ENCODE measurements around the gene CA11.
"Not testable (repeated sequence)": the region's sequence is repeated elsewhere in the genome, so short reads cannot be mapped to it uniquely, and the experiment has no call there.

The CA11 gene

DNA sequence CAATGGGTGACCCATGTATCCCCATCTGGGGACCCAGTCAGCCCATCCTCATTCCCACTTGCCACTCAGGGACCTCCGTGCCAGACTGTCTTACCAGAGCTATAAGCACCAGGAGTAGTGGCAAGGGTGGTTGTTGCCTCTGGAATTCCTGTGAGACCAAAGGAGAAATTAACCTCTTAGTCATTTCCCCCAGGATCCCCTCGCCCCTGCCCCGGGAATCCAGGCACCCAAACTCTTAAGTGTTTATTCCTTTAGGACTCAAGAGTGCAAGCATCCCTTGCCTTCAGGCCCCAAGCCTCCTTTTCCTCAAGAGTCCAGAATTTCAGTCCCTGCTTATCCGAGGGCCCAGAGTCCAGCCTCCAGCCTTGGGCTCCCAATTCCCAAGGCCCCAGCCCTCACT, 17.7 kb upstream of the CA11 start:
- DNase-seq (ENCODE audit: extremely low spot score) = no peak
- ChIA-PET CTCF (interaction anchor here (2.4 kb wide), 1 partner anchor 11 kb away, joined by 9 read pairs; no protein-coding TSS in a partner anchor), POLR2A (no interaction called here)
- TF ChIP-seq, protein P1, sequence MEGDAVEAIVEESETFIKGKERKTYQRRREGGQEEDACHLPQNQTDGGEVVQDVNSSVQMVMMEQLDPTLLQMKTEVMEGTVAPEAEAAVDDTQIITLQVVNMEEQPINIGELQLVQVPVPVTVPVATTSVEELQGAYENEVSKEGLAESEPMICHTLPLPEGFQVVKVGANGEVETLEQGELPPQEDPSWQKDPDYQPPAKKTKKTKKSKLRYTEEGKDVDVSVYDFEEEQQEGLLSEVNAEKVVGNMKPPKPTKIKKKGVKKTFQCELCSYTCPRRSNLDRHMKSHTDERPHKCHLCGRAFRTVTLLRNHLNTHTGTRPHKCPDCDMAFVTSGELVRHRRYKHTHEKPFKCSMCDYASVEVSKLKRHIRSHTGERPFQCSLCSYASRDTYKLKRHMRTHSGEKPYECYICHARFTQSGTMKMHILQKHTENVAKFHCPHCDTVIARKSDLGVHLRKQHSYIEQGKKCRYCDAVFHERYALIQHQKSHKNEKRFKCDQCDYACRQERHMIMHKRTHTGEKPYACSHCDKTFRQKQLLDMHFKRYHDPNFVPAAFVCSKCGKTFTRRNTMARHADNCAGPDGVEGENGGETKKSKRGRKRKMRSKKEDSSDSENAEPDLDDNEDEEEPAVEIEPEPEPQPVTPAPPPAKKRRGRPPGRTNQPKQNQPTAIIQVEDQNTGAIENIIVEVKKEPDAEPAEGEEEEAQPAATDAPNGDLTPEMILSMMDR (IDR thresholded peaks at IDR 0.05; ENCODE audit: control extremely low read depth, extremely low read depth, low read depth, missing control alignments) = no peak

DNA sequence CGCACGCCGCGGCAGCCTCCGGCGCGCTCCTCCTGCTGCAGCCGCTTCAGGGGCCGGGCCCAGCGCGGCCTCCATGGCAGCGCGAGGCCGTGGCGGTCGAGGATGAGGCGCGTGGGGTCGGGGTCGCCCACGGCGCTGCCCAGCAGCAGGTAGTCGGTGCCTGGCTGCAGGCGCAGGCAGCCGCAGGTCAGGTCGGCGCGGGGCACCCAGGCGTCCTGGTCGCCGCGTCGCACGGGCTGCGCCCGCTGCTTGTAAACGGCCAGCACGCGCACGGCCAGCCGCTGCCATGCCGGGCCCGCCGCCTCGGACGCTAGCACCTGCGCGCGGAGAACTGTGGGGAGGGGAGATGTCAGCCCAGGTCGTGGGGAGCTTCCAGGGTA, 15.7 kb upstream of the CA11 start:
- TF ChIP-seq, protein P1 (IDR thresholded peaks at IDR 0.05; ENCODE audit: control extremely low read depth, extremely low read depth, low read depth, missing control alignments) = no peak
- CTCF ChIA-PET = interaction anchor here (0.8 kb wide), 1 partner anchor 16 kb away, joined by 3 read pairs; the partner anchor contains the start of gene CA11
- POLR2A ChIA-PET = interaction anchor here (0.5 kb wide), 1 partner anchor 111 kb away, joined by 3 read pairs; no protein-coding TSS in a partner anchor
- DNase-seq (ENCODE audit: extremely low spot score) = no peak

DNA sequence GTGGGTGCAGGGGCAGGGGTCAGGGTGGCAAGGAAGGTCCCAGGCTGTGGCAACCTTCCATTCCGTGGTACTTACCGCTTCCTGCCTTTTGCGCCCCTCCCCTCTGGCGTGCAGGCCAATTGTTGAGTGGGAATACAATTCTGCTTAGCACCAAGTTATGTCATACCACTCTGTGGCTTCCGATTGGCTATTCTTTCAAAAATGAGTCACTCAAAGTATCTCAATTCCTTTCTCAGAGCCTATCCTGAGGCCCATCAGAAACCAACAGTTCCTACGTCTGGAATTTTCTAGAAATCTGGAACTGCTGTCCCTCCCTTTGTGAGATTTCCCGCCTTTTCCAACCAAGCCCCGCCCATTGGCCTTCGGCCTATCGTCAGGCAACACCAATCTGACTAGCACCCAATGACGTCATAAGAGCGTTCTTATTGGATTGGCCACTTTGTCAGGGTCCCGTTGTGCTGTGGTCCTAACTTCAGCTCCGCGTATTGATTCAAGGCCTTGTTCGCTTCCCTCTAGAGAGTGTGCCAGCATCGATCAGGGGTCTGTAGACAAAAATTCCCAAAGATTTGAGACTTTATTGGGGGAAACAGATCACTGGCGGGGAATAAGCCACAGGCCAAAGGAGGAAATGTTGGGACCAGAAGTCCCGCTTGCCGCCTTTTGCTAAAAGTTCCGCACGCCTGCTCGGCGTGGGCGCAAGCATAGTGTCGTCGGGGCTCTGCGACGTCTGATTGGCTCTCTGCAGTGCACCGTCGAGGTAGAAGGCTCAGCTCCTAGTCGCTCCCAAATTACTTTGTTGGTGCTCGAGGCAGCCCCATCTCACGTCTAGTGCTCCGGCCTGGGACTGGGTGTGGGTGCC, 15.1 kb upstream of the CA11 start:
- POLR2A ChIA-PET = interaction anchor here (0.5 kb wide), 2 partner anchors 111 to 1407 kb away, joined by 3 read pairs; no protein-coding TSS in a partner anchor
- TF ChIP-seq, protein P1 (IDR thresholded peaks at IDR 0.05; ENCODE audit: control extremely low read depth, extremely low read depth, low read depth, missing control alignments) = no peak
- CTCF ChIA-PET = interaction anchor here (0.8 kb wide), 2 partner anchors 14 to 15 kb away, joined by 3 to 5 read pairs; partner anchors contain the start of gene CA11
- peak; percentile 97 for DNase-seq (ENCODE audit: extremely low spot score)

DNA sequence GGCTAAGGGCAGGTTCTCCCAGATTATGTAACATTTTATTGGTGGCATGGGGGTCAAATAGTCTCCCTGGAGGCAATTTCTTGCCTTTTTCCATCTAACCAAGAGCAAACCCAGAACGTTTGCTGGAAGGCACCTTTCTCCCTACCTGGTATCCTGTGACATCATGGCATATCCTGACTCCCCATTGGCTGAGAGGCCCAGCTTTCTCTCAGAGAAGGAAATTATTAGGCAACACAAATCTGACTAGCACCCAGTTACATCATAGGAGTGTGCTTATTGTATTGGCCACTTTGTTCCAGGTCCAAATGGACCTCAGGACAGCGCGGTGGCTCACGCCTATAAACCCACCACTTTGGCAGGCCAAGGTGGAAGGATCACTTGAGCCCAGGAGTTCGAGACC, 13.8 kb upstream of the CA11 start:
- POLR2A ChIA-PET = no interaction called here
- CTCF ChIA-PET = interaction anchor here (1.2 to 2.2 kb wide), 2 partner anchors 14 to 16 kb away, joined by 3 to 7 read pairs; partner anchors contain the start of gene CA11
- TF ChIP-seq, protein P1 (IDR thresholded peaks at IDR 0.05; ENCODE audit: control extremely low read depth, extremely low read depth, low read depth, missing control alignments) = no peak
- no peak for DNase-seq (ENCODE audit: extremely low spot score)

DNA sequence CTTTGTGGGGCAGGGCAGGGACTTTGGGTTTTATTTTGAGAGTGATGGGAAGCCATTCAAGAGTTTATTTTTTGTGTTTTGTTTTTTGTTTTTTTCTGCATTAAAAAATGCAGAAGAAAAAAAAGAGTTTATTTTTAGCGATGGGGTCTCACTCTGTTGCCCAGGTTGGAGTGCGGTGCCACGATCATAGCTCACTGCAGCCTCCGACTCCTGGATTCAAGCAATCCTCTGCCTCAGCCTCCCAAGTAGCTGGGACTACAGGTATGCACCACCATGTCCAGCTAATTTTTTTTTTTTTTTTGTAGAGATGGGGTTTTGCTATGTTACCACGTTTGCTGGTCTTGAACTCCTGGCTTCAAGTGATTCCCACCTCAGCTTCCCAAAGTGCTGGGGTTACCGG, 12.5 kb upstream of the CA11 start:
- ChIA-PET POLR2A (no interaction called here), CTCF (interaction anchor here (2.2 kb wide), 1 partner anchor 13 kb away, joined by 7 read pairs; the partner anchor contains the start of gene CA11)
- TF ChIP-seq, protein P1 (IDR thresholded peaks at IDR 0.05; ENCODE audit: control extremely low read depth, extremely low read depth, low read depth, missing control alignments) = no peak
- DNase-seq (ENCODE audit: extremely low spot score) = no peak

DNA sequence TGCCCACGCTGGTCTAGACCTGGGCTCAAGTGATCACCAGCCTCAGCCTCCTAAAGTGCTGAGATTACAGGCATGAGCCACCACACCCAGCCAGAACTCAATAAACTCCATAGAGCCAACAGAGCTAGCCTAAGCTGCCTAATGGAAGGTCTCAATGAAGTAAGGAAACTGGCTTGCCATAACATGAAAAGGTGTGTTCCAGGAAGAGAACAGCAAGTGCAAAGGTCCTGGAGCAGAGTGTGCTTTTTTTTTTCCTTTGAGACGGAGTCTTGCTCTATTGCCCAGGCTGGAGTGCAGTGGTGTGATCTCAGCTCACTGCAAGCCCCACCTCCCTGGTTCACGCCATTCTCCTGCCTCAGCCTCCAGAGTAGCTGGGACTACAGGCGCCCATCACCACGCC, 11.8 kb upstream of the CA11 start:
- DNase-seq (ENCODE audit: extremely low spot score); POLR2A ChIA-PET: not testable (repeated sequence)
- CTCF ChIA-PET = interaction anchor here (1.0 to 1.2 kb wide), 2 partner anchors 9 to 69 kb away, joined by 3 read pairs; no protein-coding TSS in a partner anchor

All from GM10248 (cell line).